Measurements from ENCODE around the gene HOXB9.

Gene HOXB9

DNA sequence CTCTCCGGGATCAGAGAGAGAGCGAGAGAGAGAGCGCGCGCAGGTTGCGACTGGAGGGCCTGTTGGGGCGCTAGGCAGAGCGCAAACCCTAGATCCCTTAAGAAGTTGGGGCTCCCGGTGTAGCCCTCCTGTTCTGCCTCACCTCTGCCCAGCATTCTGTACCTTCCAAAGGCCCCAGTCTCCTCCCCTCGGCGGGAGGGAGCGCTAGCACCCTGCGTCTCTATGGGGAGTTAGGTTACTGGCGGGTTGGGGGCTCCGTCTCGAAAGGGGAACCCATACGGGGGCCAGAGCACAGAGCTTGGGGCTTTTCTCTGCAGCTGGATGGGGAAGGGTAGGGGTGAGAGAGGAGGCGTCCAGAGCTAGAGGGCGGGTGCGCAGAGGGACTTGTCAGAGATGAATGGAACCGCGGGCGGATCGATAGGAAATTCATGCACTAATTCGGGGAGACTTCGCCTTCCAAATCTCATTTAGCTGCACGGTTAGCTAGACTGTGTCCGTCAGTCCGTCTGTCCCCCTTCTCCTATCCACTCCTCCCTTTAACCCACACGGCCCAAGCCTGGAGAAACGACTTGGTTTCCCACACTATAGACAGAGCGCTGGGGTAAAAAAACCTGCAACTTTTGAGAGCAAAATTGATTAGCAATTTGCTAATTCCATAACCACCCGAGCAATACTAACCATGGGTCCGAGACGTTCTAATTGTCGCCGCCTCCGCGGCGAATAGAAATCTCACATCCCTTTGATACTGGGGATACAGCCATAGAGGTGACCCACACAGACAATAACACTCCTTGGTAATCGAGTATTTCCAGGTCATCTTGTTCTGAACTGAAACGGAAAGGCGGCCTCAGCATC is 47.3 kb downstream of the HOXB9 start:
- DNase-seq, result peak; percentile 58

DNA sequence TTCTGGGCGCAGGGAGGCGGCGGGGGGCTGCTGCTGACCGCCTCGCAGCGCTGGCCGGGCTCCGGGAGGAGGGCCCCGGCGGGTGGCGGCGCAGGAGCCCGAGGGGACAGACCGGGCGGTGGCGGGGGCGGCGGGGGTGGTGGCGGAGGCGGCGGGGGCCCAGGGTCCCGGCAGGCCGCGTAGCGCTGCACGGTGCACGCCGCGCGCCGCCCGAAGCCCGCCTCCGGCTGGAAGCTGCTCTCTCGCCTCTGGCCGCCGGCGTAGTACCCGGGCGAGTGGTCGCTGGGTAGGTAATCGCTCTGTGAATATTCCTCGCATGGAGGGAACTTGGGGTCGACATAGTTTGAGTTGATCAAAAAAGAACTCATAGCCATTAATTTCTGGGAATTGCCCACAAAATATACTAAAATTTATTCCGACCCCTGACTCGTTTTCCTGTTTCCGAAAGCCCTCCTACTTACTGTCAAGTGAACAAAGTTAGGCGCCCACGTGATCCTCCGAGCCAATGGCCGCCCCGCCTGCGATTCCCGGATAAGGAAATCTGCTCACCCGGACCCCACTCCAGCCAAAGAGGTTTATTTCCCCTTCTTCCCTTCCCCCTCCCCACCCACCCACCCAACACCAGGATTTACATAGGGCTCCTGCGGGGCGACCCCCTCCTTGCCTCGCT is 48.1 kb downstream of the HOXB9 start, which contains the start of gene HOXB4:
HOXB4 (minus strand) TSS at position 405 of the 670 bp plus-strand sequence; CDS start at position 374, 31 bp downstream.
- DNase-seq, result peak; percentile 68

DNA sequence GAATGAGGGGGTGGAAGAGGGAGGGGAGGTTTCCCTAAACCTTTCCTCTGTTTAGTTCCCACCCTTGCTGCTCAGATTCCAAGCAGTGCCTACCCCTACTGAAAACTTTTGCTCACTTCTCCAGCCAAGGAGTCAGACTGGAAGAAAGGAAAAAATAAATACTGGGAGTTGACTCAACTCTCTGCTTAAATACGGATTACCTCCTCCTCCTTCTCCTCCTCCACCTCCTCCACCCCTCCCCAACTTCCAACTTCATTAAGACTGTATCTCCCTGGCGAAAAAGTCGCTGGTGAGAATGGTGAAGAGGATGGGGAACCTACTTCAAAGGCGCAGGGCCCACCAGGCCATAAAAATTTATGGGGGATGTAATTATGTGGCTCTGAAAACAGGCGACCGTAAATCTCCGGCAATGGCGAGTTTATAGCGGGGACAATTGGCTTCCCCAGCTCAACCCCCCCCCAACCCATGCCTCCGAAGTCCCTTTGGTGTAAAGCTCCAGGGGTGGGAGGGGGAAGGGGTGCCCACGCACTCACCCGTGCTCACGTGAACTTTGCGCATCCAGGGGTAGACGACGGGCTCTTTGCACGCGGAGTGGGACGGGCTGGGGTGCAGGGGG is 48.7 kb downstream of the HOXB9 start:
- no peak for DNase-seq

DNA sequence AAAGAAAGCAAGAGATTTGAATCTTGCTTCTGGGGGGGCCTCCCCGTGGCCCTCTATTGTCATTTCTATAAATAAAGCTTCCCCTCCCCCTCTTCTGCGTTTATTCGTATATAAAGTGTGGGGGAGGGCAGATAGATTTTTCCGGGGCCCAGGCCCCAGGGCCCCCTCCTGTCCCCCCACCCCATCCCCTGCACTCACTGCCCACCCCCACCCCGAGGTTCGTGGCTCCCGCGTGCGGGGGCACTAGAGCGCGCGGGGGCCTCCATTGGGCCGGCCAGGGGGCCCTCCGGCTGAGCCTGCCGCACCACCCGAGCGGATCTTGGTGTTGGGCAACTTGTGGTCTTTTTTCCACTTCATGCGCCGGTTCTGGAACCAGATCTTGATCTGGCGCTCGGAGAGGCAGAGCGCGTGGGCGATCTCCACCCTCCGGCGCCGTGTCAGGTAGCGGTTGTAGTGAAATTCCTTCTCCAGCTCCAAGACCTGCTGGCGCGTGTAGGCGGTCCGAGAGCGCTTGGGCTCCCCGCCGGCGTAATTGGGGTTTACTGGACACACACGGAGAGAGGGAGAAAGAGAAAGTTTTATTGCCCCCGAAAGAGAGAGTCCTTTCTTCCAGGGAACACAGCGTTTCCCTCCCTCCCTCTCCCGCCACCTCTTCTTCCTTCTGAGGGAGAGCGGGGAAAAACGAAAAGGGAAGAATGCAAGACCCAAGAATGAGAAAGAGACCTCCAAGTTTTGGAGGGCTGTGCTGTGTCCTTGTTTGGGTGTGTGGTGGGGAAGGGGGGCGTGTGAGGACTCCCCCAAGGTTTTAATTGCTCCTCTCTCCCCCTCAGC is 49.5 kb downstream of the HOXB9 start:
- no peak for DNase-seq

- no peak for DNase-seq
Measured at GRCh38 chr17:48575673-48576478, 50.3 kb downstream of the HOXB9 start.

DNA sequence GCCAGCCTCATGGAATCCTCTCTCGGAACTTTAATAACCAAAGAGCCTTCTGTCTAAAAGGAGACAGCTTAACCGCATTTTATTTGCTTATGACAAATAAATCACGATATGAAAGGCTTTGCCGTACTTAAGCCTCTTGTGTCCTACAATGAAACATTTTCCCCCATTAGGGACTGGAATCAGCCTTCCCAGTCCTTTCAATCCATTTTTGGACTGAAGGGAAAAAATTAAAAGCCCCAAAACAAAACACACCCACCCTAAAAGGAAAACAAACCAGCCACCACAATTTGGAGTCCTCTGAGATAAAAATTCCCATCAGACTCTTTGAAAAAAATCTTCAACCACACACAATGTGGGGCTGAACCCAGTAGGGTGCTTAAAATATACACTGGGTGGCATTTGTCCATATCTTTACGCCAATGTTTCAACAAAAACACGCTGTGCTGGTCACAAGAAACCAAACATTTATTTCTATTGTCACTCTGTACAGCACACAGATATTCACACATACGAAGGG is 51.0 kb downstream of the HOXB9 start:
- DNase-seq, result peak; percentile 83

DNA sequence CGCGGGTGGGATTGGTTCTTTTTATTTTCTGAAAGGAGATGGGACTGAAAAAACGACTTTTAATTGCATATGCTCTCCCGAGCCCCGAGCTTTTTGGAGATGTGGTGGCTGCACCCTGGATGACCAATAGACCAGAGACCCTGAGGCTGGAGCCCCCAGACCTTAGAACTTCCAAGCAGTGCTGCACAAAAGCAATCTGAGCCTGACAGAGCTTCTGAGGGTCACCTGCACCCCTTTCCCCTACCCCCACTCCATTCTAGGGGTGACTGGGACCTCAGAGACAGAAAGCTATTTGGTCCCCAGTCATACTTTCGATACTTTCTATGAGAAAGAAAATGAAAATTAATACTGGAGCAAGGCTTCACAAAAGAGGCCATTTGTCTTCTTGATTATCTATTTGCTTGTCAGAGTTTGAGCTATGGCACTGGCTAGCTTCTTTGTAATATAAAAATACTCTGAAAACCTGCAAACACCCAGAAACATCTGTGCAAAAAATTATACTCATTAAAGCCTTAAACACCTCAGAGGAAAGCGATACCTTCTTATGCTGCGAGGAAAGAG is 51.6 kb downstream of the HOXB9 start:
- DNase-seq, result no peak

DNA sequence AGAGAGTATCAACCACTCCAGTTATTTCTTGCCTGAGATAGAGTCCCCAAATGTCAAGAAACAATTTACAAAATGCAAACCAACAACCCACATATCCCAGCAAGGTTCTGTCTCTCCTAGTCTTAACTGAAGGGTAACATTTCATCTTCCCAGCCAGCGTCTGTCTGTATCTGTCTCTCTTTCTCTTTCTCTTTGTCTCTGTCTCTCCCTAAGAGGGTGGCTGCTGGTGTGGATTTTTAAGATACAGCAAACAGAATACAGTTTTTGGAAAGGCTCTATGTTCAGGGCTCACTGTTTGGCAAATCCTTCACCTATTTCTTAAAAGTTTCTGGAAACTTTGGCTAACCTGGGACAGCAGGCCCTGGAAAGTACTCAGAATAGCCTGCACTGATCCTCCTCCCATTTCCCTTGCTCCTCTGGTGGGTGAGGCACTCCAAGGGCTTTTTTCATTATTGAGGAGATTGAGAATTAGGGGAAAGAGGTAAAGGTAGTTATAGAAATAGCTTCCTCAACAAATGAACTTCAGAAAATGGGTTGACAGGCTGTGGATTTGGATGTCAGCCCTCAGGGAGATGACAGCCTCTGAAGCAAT is 54.2 kb downstream of the HOXB9 start:
- no peak for DNase-seq

All from NCI-H1092 (cell line).